Measurements from ENCODE around the gene ALG12.

ALG12 gene

DNA sequence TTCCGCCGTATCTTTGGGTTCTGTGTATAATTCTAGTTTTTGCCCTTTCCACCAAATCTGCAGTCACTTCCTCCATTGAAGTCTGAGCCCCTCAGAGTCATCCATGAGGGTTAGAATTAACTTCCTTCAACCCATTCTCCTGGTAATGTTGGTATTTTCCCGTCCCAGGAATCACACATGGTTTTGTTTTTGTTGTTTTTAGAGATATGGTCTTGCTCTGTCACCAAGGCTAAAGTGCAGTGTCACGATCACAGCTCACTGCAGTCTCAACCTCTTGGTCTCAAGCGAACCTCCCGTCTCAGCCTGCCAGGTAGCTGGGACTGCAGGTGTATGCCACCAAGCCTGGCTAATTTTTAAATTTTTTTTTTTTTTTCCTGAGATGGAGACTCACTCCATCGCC is 45.9 kb downstream of the ALG12 start:
- no peak overlapping the region for H3K4me3 ChIP-seq (ENCODE audit: low read length)
- H3K9me3 ChIP-seq (ENCODE audit: control insufficient read depth, low read length) = peaks cover 12% of the 10 kb centered on the region
- no peaks in the 10 kb centered on the region for H3K4me1 ChIP-seq (ENCODE audit: control insufficient read depth, insufficient read depth, low read length)
- H3K27me3 ChIP-seq (replicated peaks; ENCODE audit: control insufficient read depth, insufficient read depth, low read length) = no peaks in the 10 kb centered on the region
- H3K9ac ChIP-seq (ENCODE audit: low read length) = no peak overlapping the region
- H3K36me3 ChIP-seq (ENCODE audit: control insufficient read depth, insufficient read depth, low read length, severe bottlenecking) = peaks cover 9% of the 10 kb centered on the region
- DNase-seq (ENCODE audit: low read depth) = no peak

DNA sequence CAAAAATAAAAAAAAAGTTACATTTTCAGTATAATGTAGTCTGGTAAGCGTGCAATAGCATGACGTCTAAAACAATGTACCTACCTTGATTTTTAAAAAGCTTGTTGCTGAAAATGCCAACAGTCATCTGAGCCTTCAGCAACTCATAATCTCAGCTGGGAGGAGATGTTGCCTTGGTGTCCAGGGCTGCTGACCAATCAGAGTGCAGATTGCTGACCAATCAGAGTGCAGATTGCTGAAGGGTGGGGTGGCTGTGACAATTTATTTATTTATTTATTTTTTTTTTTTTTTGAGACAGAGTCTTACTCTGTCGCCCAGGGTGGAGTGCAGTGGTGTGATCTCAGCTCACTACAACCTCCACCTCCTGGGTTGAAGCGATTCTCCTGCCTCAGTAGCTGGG is 46.8 kb downstream of the ALG12 start:
- DNase-seq (ENCODE audit: low read depth) = no peak
- Histone ChIP-seq H3K9me3 (ENCODE audit: control insufficient read depth, low read length) (peaks cover 17% of the 10 kb centered on the region), H3K36me3 (ENCODE audit: control insufficient read depth, insufficient read depth, low read length, severe bottlenecking) (peaks cover 14% of the 10 kb centered on the region), H3K9ac (ENCODE audit: low read length) (no peak overlapping the region), H3K27me3 (replicated peaks; ENCODE audit: control insufficient read depth, insufficient read depth, low read length) (no peaks in the 10 kb centered on the region), H3K4me3 (ENCODE audit: low read length) (no peak overlapping the region), H3K4me1 (ENCODE audit: control insufficient read depth, insufficient read depth, low read length) (no peaks in the 10 kb centered on the region)

DNA sequence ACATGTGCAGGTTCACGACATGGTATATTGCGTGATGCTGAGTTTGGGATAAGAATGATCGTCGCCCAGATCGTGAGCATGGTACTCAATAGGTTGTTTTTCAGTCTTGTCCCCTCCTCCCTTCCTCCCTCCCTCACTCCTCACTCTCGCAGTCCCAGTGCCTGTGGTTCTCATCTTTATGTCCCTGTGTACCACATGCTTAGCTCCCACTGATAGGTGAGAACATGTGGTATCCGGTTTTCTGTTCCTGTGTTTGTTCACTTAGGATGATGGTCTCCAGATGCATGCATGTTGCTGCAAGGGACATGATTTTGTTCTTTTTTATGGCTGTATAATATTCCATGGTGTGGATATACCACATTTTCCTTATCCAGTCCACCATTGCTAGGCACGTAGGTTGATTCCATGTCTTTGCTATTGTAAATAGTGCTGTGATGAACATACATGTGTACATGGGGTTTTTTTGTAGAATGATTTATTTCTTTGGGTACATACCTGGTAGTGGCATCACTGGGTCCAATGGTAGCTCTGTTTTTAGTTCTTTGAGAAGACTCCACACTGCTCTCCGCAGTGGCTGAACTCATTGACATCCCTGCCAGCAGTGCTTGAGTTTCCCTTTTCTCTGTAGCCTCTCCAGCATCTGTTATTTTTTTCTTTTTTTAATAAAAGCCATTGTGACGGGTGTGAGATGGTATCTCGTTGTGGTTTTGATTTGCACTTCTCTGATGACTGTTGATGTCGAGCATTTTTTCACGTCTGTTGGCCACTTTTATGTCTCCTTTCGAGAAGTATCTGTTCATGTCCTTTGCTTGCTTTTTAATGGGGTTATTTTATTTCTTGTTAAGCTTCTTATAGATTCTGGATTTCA is 48.2 kb downstream of the ALG12 start:
- H3K36me3 ChIP-seq (ENCODE audit: control insufficient read depth, insufficient read depth, low read length, severe bottlenecking) = peaks cover 14% of the 10 kb centered on the region
- H3K4me3 ChIP-seq (ENCODE audit: low read length) = no peak overlapping the region
- DNase-seq (ENCODE audit: low read depth) = no peak
- H3K4me1 ChIP-seq (ENCODE audit: control insufficient read depth, insufficient read depth, low read length) = no peaks in the 10 kb centered on the region
- H3K9me3 ChIP-seq (ENCODE audit: control insufficient read depth, low read length) = peaks cover 25% of the 10 kb centered on the region
- H3K9ac ChIP-seq (ENCODE audit: low read length) = no peak overlapping the region
- H3K27me3 ChIP-seq (replicated peaks; ENCODE audit: control insufficient read depth, insufficient read depth, low read length) = no peaks in the 10 kb centered on the region

DNA sequence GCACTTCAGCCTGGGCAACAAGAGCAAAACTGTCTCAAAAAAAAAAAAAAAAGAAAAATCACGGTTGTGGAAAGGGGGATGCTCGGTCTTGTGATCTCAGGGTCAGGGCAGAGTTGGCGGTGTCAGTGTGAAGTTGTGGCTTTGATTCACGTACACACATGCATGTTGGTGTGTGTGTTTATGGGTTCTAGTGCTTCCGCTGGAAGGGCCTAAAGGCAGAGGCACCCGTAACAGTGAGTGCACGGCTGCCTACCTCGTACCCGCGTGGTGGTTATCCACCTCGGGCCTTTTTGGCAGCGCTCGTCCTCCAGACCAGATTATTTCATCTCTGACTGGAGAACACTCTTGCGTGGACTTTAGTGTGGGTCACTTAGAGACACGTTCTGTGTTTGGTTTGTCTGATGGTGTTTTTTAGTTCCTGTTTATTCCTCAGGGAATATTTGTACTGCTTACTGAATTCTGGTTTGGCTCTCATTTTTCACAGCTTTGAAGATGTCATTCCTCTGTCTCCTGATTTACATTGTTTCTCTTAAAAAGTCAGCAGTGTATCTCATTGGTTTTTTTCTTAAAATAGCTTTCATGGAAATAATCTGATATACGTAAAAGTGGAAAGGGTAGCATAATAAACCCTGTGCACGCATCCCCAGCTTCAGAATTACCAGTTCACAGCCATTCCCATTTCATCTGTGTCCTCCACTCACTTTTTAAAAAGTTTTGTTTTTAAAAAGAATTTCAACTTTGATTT is 49.0 kb downstream of the ALG12 start:
- Histone ChIP-seq H3K4me1 (ENCODE audit: control insufficient read depth, insufficient read depth, low read length) (no peaks in the 10 kb centered on the region), H3K27me3 (replicated peaks; ENCODE audit: control insufficient read depth, insufficient read depth, low read length) (no peaks in the 10 kb centered on the region), H3K9ac (ENCODE audit: low read length) (no peak overlapping the region), H3K9me3 (ENCODE audit: control insufficient read depth, low read length) (peaks cover 25% of the 10 kb centered on the region), H3K4me3 (ENCODE audit: low read length) (no peak overlapping the region), H3K36me3 (ENCODE audit: control insufficient read depth, insufficient read depth, low read length, severe bottlenecking) (peaks cover 14% of the 10 kb centered on the region)
- no peak for DNase-seq (ENCODE audit: low read depth)

DNA sequence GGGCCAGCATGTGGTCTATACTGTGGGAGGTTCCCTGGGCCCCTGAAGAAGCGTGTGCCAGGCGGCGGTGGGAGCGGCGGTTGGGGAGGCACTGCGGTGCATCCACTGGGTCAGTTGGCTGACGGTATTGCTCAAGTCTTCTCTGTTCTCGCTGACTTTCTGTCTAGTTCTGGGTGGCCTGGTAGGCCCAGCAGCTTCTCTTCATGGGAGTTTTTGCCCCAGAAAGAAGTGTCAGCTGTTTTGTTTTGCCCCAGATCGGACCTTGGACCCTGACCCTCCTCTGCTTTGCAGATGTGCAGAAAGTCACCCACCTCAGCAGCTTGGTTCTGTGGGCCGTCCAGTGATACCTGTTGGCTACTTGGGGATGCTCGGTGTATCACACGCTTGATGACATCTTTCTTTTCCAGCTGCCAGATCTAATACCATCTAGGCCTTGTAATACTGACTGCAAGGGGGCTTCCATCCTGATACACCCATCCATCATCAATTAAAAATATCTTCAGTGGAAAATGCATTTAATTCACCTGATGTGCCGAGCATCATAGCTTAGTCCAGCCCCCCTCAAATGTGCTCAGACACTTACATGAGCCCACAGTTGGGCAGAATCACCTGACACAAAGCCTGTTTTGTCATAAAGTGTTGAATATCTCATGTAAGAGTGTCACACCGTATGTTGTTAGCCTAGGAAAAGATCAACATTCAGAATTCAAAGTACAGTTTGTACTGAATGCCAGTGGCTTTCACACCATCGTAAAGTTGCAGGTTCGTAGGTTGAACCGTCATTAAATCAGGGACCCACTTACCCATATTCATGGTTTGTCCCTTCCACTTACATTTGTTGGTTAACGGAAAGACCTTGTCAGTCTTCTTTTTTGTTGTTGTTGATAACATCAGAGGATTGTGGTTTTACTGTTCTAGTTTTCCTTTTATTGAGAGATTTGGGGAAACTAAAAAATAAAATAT is 50.7 kb downstream of the ALG12 start:
- Histone ChIP-seq H3K9me3 (ENCODE audit: control insufficient read depth, low read length) (peaks cover 25% of the 10 kb centered on the region), H3K4me1 (ENCODE audit: control insufficient read depth, insufficient read depth, low read length) (no peaks in the 10 kb centered on the region), H3K9ac (ENCODE audit: low read length) (no peak overlapping the region), H3K36me3 (ENCODE audit: control insufficient read depth, insufficient read depth, low read length, severe bottlenecking) (peaks cover 14% of the 10 kb centered on the region), H3K4me3 (ENCODE audit: low read length) (no peak overlapping the region), H3K27me3 (replicated peaks; ENCODE audit: control insufficient read depth, insufficient read depth, low read length) (no peaks in the 10 kb centered on the region)
- no peak for DNase-seq (ENCODE audit: low read depth)

DNA sequence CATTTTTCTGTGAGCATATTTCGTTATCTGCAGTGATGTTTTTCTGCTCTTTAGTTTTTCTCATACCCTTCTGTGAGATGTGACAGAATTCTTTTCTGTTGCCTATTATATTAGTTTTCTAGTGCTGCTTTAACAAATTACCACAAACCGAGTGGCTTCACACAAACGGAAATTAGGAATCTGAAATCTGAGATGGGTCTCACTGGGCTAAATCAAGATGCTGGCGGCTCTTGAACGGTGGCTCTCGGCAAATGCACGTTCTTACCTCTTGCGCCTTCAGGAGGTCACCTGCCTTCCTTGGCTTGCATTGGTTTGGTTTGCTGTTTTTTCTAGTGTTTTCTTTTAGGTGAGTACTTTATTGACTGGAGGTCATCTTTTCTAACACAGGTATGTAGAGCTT is 51.6 kb downstream of the ALG12 start:
- Histone ChIP-seq H3K9ac (ENCODE audit: low read length) (no peak overlapping the region), H3K27me3 (replicated peaks; ENCODE audit: control insufficient read depth, insufficient read depth, low read length) (no peaks in the 10 kb centered on the region), H3K9me3 (ENCODE audit: control insufficient read depth, low read length) (peaks cover 25% of the 10 kb centered on the region), H3K4me3 (ENCODE audit: low read length) (no peak overlapping the region), H3K36me3 (ENCODE audit: control insufficient read depth, insufficient read depth, low read length, severe bottlenecking) (peaks cover 14% of the 10 kb centered on the region), H3K4me1 (ENCODE audit: control insufficient read depth, insufficient read depth, low read length) (peaks cover 5% of the 10 kb centered on the region)
- no peak for DNase-seq (ENCODE audit: low read depth)

DNA sequence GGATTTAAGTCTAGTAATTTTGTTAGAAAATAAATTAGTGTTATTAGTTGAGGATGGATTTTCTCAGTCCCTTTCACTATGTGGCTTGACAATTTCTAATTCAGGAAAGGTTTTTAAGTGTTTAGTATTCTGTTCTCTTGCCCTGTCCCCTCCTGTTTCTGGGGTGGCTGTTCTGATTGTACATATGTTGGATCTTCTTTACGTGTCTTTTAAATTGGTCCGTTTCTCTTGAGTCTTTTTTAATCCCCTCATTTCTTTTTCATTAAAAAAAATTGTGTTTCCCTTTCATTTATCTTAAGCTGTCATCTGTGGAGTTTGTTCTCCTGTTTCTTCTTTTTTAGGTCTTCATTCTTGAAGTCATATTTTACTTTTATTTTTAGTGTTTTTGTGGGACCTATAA is 52.1 kb downstream of the ALG12 start:
- Histone ChIP-seq H3K4me3 (ENCODE audit: low read length) (no peak overlapping the region), H3K9ac (ENCODE audit: low read length) (no peak overlapping the region), H3K27me3 (replicated peaks; ENCODE audit: control insufficient read depth, insufficient read depth, low read length) (no peaks in the 10 kb centered on the region), H3K36me3 (ENCODE audit: control insufficient read depth, insufficient read depth, low read length, severe bottlenecking) (peaks cover 14% of the 10 kb centered on the region), H3K9me3 (ENCODE audit: control insufficient read depth, low read length) (peaks cover 25% of the 10 kb centered on the region), H3K4me1 (ENCODE audit: control insufficient read depth, insufficient read depth, low read length) (peaks cover 5% of the 10 kb centered on the region)
- DNase-seq (ENCODE audit: low read depth) = no peak

DNA sequence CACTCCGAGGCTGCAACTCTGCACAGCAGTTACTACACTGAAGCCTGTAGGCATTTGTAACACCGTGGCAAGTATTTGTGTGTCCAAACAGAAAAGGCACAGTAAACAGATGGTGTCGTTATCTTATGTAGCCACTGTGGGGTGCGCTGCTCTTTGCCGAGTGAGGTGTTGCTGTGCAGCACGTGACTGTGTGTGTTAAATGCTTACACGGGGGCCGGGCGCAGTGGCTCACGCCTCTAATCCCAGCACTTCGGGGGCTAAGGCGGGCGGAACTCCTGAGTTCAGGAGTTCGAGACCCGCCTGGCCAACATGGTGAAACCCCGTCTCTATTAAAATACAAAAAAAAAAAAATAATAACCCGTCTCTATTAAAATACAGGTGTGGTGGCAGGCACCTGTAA is 53.1 kb downstream of the ALG12 start:
- Histone ChIP-seq H3K27me3 (replicated peaks; ENCODE audit: control insufficient read depth, insufficient read depth, low read length) (no peaks in the 10 kb centered on the region), H3K9ac (ENCODE audit: low read length) (no peak overlapping the region), H3K36me3 (ENCODE audit: control insufficient read depth, insufficient read depth, low read length, severe bottlenecking) (peaks cover 14% of the 10 kb centered on the region), H3K4me3 (ENCODE audit: low read length) (no peak overlapping the region), H3K9me3 (ENCODE audit: control insufficient read depth, low read length) (peaks cover 25% of the 10 kb centered on the region), H3K4me1 (ENCODE audit: control insufficient read depth, insufficient read depth, low read length) (peaks cover 5% of the 10 kb centered on the region)
- DNase-seq (ENCODE audit: low read depth) = no peak

DNA sequence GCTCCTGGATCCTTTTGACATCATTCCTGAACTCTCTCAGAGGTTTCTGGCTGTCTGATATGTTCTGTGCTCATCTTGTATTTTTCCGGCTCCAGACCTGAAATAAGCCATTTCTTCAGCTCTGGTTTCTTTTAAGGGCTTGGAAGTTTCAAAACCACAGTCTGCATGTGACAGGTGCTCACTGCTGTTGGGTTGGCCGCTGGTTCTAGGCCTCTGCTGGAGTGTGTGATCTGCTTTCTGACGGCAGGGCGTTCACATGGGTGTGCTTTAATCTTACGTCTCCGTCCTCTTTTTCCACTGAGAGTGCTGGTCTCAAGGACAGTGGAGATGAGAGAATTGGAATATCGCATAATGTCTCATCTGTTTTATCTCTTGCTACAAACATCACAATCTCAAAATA is 54.3 kb downstream of the ALG12 start:
- H3K4me1 ChIP-seq (ENCODE audit: control insufficient read depth, insufficient read depth, low read length) = peaks cover 5% of the 10 kb centered on the region
- no peak overlapping the region for H3K9ac ChIP-seq (ENCODE audit: low read length)
- peaks cover 13% of the 10 kb centered on the region for H3K9me3 ChIP-seq (ENCODE audit: control insufficient read depth, low read length)
- no peaks in the 10 kb centered on the region for H3K27me3 ChIP-seq (replicated peaks; ENCODE audit: control insufficient read depth, insufficient read depth, low read length)
- DNase-seq (ENCODE audit: low read depth) = no peak
- H3K36me3 ChIP-seq (ENCODE audit: control insufficient read depth, insufficient read depth, low read length, severe bottlenecking) = peaks cover 14% of the 10 kb centered on the region
- H3K4me3 ChIP-seq (ENCODE audit: low read length) = no peak overlapping the region

DNA sequence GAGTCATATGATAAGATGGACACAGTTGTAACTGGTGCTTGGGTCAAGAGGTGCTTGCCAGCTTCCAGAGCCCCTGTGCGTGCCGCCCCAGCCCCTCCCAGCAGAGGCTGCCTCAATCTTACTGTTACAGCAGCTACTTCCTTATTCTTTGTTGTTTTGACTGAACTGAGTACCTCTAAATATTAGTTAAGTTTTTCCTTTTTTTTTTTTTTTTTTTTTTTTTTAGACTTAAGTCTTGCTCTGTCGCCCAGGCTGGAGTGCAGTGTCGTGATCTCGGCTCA is 55.8 kb downstream of the ALG12 start:
- H3K36me3 ChIP-seq (ENCODE audit: control insufficient read depth, insufficient read depth, low read length, severe bottlenecking) = peaks cover 7% of the 10 kb centered on the region
- H3K27me3 ChIP-seq (replicated peaks; ENCODE audit: control insufficient read depth, insufficient read depth, low read length) = no peaks in the 10 kb centered on the region
- H3K9me3 ChIP-seq (ENCODE audit: control insufficient read depth, low read length) = peaks cover 13% of the 10 kb centered on the region
- no peak overlapping the region for H3K9ac ChIP-seq (ENCODE audit: low read length)
- peaks cover 5% of the 10 kb centered on the region for H3K4me1 ChIP-seq (ENCODE audit: control insufficient read depth, insufficient read depth, low read length)
- no peak for DNase-seq (ENCODE audit: low read depth)
- no peak overlapping the region for H3K4me3 ChIP-seq (ENCODE audit: low read length)

All from adipocyte (in vitro differentiated cells).